Upper lobe of left lung (tissue), 6 donors: ENCODE data around the gene SEPTIN8. TPM values are rescaled to one million over a fixed set of nuclear protein-coding genes. Genes with fewer than 3 reads are reported as not detected.

ENCODE experiments used
- ATAC-seq, 2 donors: fragments of 200-7000 bp; cut with Tn5 transposase; one replicate each; pipeline ENCODE4 v1.9.1; 2022; ENCODE audit warnings: mild to moderate bottlenecking in 2 of 2, moderate library complexity in 2 of 2; ENCODE audit not compliant: low FRiP score in 2 of 2
- DNase-seq, 2 donors: peaks; one replicate each; pipeline ENCODE4 v3.0.0-alpha.2; 2019 to 2020
- H3K27ac ChIP-seq, 4 donors: fragments of 200-600 bp; sonication (generic); one replicate each; pipeline ENCODE4 v1.5.1; 2016 to 2019
- H3K27me3 ChIP-seq, 4 donors: fragments of 200-600 bp; sonication (generic); one replicate each; pipeline ENCODE4 v1.5.1; 2017 to 2019
- H3K36me3 ChIP-seq, 4 donors: fragments of 200-600 bp; sonication (generic); one replicate each; pipeline ENCODE4 v1.5.1; 2016 to 2019
- H3K4me1 ChIP-seq, 4 donors: fragments of 200-600 bp; sonication (generic); one replicate each; pipeline ENCODE4 v1.5.1; 2018 to 2019
- H3K4me3 ChIP-seq, 4 donors: fragments of 200-600 bp; sonication (generic); one replicate each; pipeline ENCODE4 v1.5.1; 2017 to 2019; ENCODE audit warnings: mild to moderate bottlenecking in 2 of 4, moderate library complexity in 1 of 4
- H3K9me3 ChIP-seq, 4 donors: fragments of 200-600 bp; sonication (generic); one replicate each; pipeline ENCODE4 v1.5.1; 2018 to 2019
- CTCF ChIP-seq, 6 experiments: fragments of 450-650 bp in 4 of 6; fragments of 200-600 bp in 2 of 6; sonication (generic) in 2 of 6; IDR thresholded peaks; one replicate each; pipeline ENCODE4 v1.5.1; 2016 to 2019; ENCODE audit warnings: antibody characterized with exemption in 6 of 6
- EP300 ChIP-seq, 4 donors: sonication (generic); formaldehyde crosslinking; IDR thresholded peaks; one replicate each; pipeline ENCODE4 v1.5.1; 2017; ENCODE audit warnings: antibody characterized with exemption in 4 of 4, control low read depth in 2 of 4
- POLR2A ChIP-seq, 4 donors: fragments of 450-650 bp; IDR thresholded peaks; one replicate each; pipeline ENCODE4 v1.5.1; 2016 to 2017; ENCODE audit warnings: antibody characterized with exemption in 4 of 4, mild to moderate bottlenecking in 2 of 4
- POLR2AphosphoS5 ChIP-seq, 2 donors: sonication (generic); formaldehyde crosslinking; IDR thresholded peaks; one replicate each; pipeline ENCODE4 v1.5.1; 2017; ENCODE audit warnings: antibody characterized with exemption in 2 of 2
- WGBS, 2 donors: methylation state at CpG; one replicate each; pipeline ENCODE4 v1.1.5; 2017 to 2018; 5-methylcytosine and 5-hydroxymethylcytosine counted together
- total RNA-seq, 6 donors: library from RNA; depleted of rRNA in 4 of 6; stranded (reverse); fragments of >200 nt in 4 of 6; gene quantifications; one replicate each; pipeline versions ENCODE4 v1.1.0 to v1.2.1, GENCODE V29; 2016 to 2021
- donor health status: DM: no; HTN: no; CAD: no; lungs with moderate emphysema.
- donor health status: DM: no; HTN: yes; CAD: no; lungs with severe emphysema.

Gene SEPTIN8
- total RNA-seq, 6 donors from 2014 or later: 26.3 to 41.5 (median 31.5) TPM

DNA sequence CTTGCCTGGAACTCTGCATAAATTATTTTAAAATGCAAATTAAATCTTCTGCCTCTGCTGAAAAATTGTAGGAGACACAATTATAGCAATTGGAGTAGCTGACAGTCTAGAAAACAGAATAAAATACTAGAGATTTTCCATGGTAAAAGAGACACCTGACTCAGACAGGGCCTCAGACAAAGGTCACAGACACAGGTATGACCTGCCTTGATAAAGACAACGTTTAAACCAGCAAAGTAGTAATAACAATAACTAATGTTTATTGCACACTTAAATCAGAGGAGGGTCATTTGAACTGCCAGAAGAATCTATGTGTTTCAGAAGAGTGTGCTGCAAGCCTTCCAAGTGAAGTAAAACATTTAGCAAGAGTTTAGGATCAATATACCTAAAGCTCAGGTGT is 40.0 kb upstream of the SEPTIN8 start:
- DNase-seq (no peak), ATAC-seq (no peak)
- H3K27ac ChIP-seq: no peak overlapping the region
- no peaks in the 10 kb centered on the region for H3K36me3 ChIP-seq
- no peaks in the 10 kb centered on the region for H3K9me3 ChIP-seq
- no peak overlapping the region for H3K4me3 ChIP-seq
- H3K4me1 ChIP-seq: peaks cover 15 to 29% (median 23%) of the 10 kb centered on the region in 4 donors
- peaks cover 0 to 31% (median 14%) of the 10 kb centered on the region in 4 donors for H3K27me3 ChIP-seq
- TF ChIP-seq EP300 (IDR thresholded peaks at IDR 0.05) (no peak), POLR2AphosphoS5 (IDR thresholded peaks at IDR 0.05) (no peak), POLR2A (IDR thresholded peaks at IDR 0.05) (no peak), CTCF (IDR thresholded peaks at IDR 0.05) (no peak)
- 56 to 80% methylated on average over 1 of the region's 1 CpG for WGBS, 2 donors

- no peaks in the 10 kb centered on the region for H3K36me3 ChIP-seq
- H3K27ac ChIP-seq: no peak overlapping the region
- H3K27me3 ChIP-seq: peaks cover 0 to 33% (median 15%) of the 10 kb centered on the region in 4 donors
- H3K4me1 ChIP-seq: peaks cover 15 to 29% (median 23%) of the 10 kb centered on the region in 4 donors
- H3K9me3 ChIP-seq: no peaks in the 10 kb centered on the region
- TF ChIP-seq CTCF (IDR thresholded peaks at IDR 0.05) (no peak), POLR2AphosphoS5 (IDR thresholded peaks at IDR 0.05) (no peak), POLR2A (IDR thresholded peaks at IDR 0.05) (no peak), EP300 (IDR thresholded peaks at IDR 0.05) (no peak)
- no peak overlapping the region for H3K4me3 ChIP-seq
- ATAC-seq (no peak), DNase-seq (no peak)
Measured at GRCh38 chr5:132816554-132816953, 39.5 kb upstream of the SEPTIN8 start.

DNA sequence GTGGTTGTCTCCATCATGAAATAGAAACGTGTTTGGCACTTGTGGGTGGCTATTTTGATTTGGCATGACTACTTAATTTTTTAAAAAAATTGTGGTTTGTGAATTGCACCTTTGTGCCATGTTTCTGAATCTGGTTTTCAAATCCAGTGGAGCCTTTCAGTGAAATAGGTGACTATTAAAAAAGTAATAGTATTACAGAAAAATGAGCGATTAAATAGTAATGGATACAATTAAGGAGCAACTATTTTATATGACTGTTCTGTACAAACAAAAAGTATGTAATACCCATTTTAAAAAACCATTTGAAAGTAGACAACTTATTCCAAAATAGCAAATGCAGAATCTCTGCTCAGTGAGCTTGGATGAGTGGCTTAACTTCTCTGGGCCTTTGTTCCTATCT is 39.0 kb upstream of the SEPTIN8 start:
- no peak overlapping the region for H3K4me3 ChIP-seq
- peaks cover 0 to 33% (median 15%) of the 10 kb centered on the region in 4 donors for H3K27me3 ChIP-seq
- H3K4me1 ChIP-seq: peaks cover 15 to 29% (median 23%) of the 10 kb centered on the region in 4 donors
- TF ChIP-seq POLR2AphosphoS5 (IDR thresholded peaks at IDR 0.05) (no peak), EP300 (IDR thresholded peaks at IDR 0.05) (no peak), CTCF (IDR thresholded peaks at IDR 0.05) (no peak), POLR2A (IDR thresholded peaks at IDR 0.05) (no peak)
- no peaks in the 10 kb centered on the region for H3K36me3 ChIP-seq
- H3K9me3 ChIP-seq: no peaks in the 10 kb centered on the region
- H3K27ac ChIP-seq: no peak overlapping the region
- WGBS, 2 donors: 68 to 77% methylated on average over 2 of the region's 2 CpGs
- DNase-seq (no peak), ATAC-seq (no peak)

GRCh38 chr5:132815454-132815853 is 38.4 kb upstream of the SEPTIN8 start:
- Histone ChIP-seq H3K4me1 (peaks cover 15 to 29% (median 23%) of the 10 kb centered on the region in 4 donors), H3K9me3 (no peaks in the 10 kb centered on the region), H3K27ac (no peak overlapping the region), H3K27me3 (peaks cover 0 to 39% (median 15%) of the 10 kb centered on the region in 4 donors), H3K4me3 (no peak overlapping the region), H3K36me3 (no peaks in the 10 kb centered on the region)
- DNase-seq (no peak), ATAC-seq (no peak)
- TF ChIP-seq EP300 (IDR thresholded peaks at IDR 0.05) (no peak), CTCF (IDR thresholded peaks at IDR 0.05) (no peak), POLR2AphosphoS5 (IDR thresholded peaks at IDR 0.05) (no peak), POLR2A (IDR thresholded peaks at IDR 0.05) (no peak)
- WGBS, 2 donors: 93 to 97% methylated on average over 1 of the region's 1 CpG
